Nephron (organoid): Measurements from ENCODE around the gene OSBP2.

Experiments
- H3K27ac Mint-ChIP-seq, 3 experiments: 2 replicates each; pipeline ENCODE4 v1.8.0; 2020; ENCODE audit warnings: mixed read lengths in 3 of 3, mild to moderate bottlenecking in 2 of 3, moderate library complexity in 1 of 3
- H3K27me3 Mint-ChIP-seq: 2 replicates; pipeline ENCODE4 v1.8.0; 2021; ENCODE audit warnings: low read depth, mild to moderate bottlenecking, moderate library complexity, mixed read lengths
- H3K36me3 Mint-ChIP-seq: 2 replicates; pipeline ENCODE4 v1.8.0; 2020; ENCODE audit warnings: low read depth, mixed read lengths
- H3K4me1 Mint-ChIP-seq: 2 replicates; pipeline ENCODE4 v1.8.0; 2020; ENCODE audit warnings: mixed read lengths
- H3K4me3 Mint-ChIP-seq, 3 experiments: 2 replicates each; pipeline ENCODE4 v1.8.0; 2020; ENCODE audit warnings: mild to moderate bottlenecking in 3 of 3, mixed read lengths in 3 of 3, moderate library complexity in 2 of 3
- H3K9me3 Mint-ChIP-seq: 2 replicates; pipeline ENCODE4 v1.8.0; 2020; ENCODE audit warnings: mixed read lengths
- TF ChIP-seq, protein P1 (sequence below), 3 experiments: fragments of 200-600 bp; sonication (generic); IDR thresholded peaks; one replicate each; pipeline ENCODE4 v1.5.0; 2021; ENCODE audit warnings: antibody characterized with exemption in 3 of 3; ENCODE audit not compliant: unreplicated experiment in 3 of 3

OSBP2 gene

DNA sequence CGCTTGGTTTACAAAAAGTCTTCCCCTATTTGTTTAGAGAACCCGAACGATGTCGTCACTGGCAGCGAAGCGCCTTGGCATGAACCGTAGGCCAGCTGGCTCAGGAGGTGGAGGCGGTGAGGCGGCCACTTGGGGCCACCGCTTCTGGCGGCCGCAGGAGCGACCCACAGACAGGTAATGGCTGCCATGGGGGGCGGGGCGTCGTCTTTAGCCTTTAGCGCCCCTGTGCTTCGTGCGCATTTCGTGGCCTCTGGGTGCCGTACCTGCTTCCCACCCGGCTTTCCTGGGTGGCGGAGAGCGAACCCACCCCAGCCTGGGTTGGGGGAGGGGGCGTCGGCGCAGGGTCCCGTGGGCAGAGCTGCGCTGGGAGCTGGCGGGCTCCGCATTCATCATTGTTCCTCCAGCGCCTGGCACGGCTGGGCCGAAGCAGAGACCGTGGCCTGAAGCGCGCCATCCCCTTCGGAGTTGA is 469 bp upstream of the OSBP2 start:
- TF ChIP-seq, protein P1, sequence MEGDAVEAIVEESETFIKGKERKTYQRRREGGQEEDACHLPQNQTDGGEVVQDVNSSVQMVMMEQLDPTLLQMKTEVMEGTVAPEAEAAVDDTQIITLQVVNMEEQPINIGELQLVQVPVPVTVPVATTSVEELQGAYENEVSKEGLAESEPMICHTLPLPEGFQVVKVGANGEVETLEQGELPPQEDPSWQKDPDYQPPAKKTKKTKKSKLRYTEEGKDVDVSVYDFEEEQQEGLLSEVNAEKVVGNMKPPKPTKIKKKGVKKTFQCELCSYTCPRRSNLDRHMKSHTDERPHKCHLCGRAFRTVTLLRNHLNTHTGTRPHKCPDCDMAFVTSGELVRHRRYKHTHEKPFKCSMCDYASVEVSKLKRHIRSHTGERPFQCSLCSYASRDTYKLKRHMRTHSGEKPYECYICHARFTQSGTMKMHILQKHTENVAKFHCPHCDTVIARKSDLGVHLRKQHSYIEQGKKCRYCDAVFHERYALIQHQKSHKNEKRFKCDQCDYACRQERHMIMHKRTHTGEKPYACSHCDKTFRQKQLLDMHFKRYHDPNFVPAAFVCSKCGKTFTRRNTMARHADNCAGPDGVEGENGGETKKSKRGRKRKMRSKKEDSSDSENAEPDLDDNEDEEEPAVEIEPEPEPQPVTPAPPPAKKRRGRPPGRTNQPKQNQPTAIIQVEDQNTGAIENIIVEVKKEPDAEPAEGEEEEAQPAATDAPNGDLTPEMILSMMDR (IDR thresholded peaks at IDR 0.05; ENCODE audit: unreplicated experiment in 3 of 3), result no peak
- Mint-ChIP-seq H3K27me3 (peaks cover 29% of the 10 kb centered on the region), H3K4me3 (peak overlapping the region; percentile 90 to 93 (median 91)), H3K4me1 (peaks cover 7% of the 10 kb centered on the region), H3K27ac (peak overlapping the region; percentile 77 to 89 (median 87)), H3K9me3 (peaks cover 2% of the 10 kb centered on the region), H3K36me3 (no peaks in the 10 kb centered on the region)

DNA sequence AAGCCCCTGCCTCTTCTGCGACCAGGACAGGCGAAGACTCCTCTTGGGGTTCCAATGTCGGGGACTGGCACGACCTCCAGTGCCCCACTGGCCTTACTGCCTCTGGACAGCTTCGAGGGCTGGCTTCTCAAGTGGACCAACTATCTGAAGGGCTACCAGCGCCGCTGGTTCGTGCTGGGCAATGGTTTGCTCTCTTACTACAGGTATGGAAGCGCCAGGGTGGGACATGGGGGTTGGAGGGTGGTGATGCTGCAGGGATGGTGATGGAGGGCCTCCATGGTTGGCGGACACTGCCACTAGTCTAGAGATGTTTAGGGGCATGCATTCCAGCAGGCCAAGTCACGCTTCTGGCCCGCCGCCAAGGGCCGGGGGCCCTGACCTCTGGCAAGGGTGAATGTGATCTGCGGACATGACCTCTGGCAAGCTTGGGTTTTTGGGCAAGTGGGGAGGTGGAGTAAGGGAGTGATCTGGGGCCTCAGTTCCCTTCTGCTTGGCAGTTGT is 727 bp downstream of the OSBP2 start:
- H3K27me3 Mint-ChIP-seq, result peaks cover 29% of the 10 kb centered on the region
- no peaks in the 10 kb centered on the region for H3K36me3 Mint-ChIP-seq
- H3K4me3 Mint-ChIP-seq, result peak overlapping the region; percentile 81 to 87 (median 84)
- H3K9me3 Mint-ChIP-seq, result peaks cover 2% of the 10 kb centered on the region
- peaks cover 7% of the 10 kb centered on the region for H3K4me1 Mint-ChIP-seq
- TF ChIP-seq, protein P1 (IDR thresholded peaks at IDR 0.05; ENCODE audit: unreplicated experiment in 3 of 3), result no peak
- peak overlapping the region in 1 of 3 experiments; percentile 55 for H3K27ac Mint-ChIP-seq

DNA sequence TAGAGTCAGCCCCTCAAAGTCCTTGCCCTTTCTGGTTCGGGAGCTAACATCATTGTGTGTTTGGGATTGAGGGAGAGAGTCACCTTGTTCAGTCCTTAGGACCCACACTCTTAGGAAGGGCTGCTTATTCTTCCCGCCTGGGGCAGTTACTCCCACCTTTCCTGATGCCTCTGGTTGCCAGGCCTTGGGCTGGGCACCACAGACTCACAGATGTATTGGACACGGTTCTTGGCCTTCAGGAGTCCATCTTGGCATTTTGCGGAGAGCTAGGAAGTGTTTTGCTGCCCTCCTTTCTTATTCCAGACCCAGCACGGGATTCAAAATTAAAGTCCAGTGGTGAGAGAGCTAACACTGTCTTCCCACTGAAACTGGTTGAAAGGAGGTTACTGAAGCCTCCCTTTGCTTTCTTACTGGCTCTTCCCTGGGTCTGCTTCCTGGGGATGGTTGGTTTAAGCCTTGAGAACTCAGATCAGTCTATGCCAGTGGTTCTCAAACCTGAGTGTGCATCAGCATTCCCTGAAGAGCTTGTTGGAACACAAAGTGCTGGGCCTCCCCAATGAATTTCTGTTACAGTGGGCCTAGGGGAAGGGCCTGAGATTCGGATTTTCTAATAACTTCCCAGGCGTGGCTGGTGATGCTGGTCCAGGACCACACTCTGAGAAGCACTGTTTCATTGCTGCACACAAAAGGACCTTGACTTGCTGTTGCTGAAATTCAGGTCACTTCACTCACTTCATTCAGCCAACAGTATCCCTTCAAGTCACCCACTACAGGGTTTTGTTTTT is 1.4 kb downstream of the OSBP2 start:
- Mint-ChIP-seq H3K36me3 (no peaks in the 10 kb centered on the region), H3K9me3 (peaks cover 2% of the 10 kb centered on the region), H3K4me1 (peaks cover 7% of the 10 kb centered on the region), H3K27ac (peak overlapping the region in 1 of 3 experiments; percentile 55), H3K27me3 (peaks cover 29% of the 10 kb centered on the region), H3K4me3 (peak overlapping the region; percentile 81 to 87 (median 84))
- TF ChIP-seq, protein P1 (IDR thresholded peaks at IDR 0.05; ENCODE audit: unreplicated experiment in 3 of 3), result no peak

DNA sequence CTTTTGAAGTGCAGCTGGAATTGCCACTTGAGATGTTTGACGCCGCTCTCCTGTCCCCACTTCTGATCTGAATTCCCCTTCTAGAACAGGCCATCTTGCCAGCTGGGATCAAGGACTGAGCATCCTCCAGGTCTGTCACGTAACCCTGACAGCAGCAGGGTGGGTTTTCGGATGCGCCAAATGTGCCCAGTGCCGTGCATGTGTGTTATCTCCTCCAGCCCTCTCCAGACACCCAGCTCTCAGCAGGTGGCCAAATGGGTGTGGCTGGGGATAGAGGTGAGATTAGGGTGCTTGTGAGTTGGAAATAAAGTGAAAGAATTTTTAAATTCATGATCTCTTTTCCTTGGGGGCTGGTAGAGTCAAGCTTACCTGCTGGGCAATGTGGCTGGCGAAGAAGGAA is 3.3 kb downstream of the OSBP2 start:
- Mint-ChIP-seq H3K27me3 (peaks cover 30% of the 10 kb centered on the region), H3K27ac (no peak overlapping the region), H3K9me3 (peaks cover 2% of the 10 kb centered on the region), H3K4me1 (peaks cover 7% of the 10 kb centered on the region), H3K4me3 (peak overlapping the region in 2 of 3 experiments; percentile 38 to 49), H3K36me3 (no peaks in the 10 kb centered on the region)
- TF ChIP-seq, protein P1 (IDR thresholded peaks at IDR 0.05; ENCODE audit: unreplicated experiment in 3 of 3), result no peak

DNA sequence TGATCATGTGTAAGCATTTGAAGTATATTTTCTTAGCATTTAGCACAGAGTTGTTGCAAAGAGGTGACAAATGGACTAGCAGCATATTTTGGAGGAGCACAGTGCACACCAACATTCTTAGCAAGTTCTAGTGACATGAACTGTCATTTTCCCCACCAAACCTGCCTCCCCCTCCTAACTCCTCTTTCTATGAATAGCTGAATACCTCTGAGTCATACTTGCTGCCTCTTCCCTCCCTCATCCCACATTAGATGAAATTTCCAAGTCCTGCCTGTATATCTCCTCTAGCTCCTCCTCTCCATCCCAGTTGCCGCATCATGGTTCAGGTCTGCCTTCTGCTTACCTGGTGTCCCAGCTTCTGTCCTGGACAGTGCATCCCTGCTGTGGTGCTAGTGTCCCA is 7.2 kb downstream of the OSBP2 start:
- TF ChIP-seq, protein P1 (IDR thresholded peaks at IDR 0.05; ENCODE audit: unreplicated experiment in 3 of 3), result no peak
- H3K36me3 Mint-ChIP-seq, result no peaks in the 10 kb centered on the region

More for the DNA sequence above, 7.2 kb downstream of the OSBP2 start:
- Mint-ChIP-seq H3K4me3 (no peak overlapping the region), H3K27me3 (peaks cover 15% of the 10 kb centered on the region), H3K27ac (no peak overlapping the region), H3K4me1 (no peaks in the 10 kb centered on the region), H3K9me3 (no peaks in the 10 kb centered on the region)
